ENCODE results near the gene GMPR2. TPM values are rescaled to one million over a fixed set of nuclear protein-coding genes. Genes with fewer than 3 reads are reported as not detected.

GMPR2 gene
- total and polyA plus RNA-seq, 2 of the 13 experiments (the other 11 are each of a cell fraction or from before 2014, with no cell fraction given): 210 to 273 TPM

- peak; percentile 90; the same call in 1 of the 2 replicates for TF ChIP-seq AFF4 (CRISPR knock-in tag; IDR thresholded peaks at IDR 0.05)
- TF ChIP-seq GTF2F1 (IDR thresholded peaks at IDR 0.05; ENCODE audit: low read length): no peak
- peak; percentile 97 for TF ChIP-seq TAF15 (IDR thresholded peaks at IDR 0.05; ENCODE audit: low read depth, low read length, poor library complexity, severe bottlenecking)
- peak; percentile 98 for TF ChIP-seq ZBTB34 (CRISPR knock-in tag; IDR thresholded peaks at IDR 0.05)
- peak; percentile 95 for TF ChIP-seq TP53 (CRISPR knock-in tag; conservative IDR thresholded peaks at IDR 0.05)
- TF ChIP-seq ZBTB20 (CRISPR knock-in tag; IDR thresholded peaks at IDR 0.05; ENCODE audit: borderline replicate concordance, low read depth): peak; percentile 98
- TF ChIP-seq POGZ (CRISPR knock-in tag; IDR thresholded peaks at IDR 0.05): peak; percentile 100
- no peak for TF ChIP-seq ZNF775 (CRISPR knock-in tag; IDR thresholded peaks at IDR 0.05; ENCODE audit: borderline replicate concordance)
- TF ChIP-seq ELF1 (CRISPR knock-in tag; IDR thresholded peaks at IDR 0.05): peak; percentile 87
- no peak for TF ChIP-seq PRPF4 (IDR thresholded peaks at IDR 0.05; ENCODE audit: low read depth, low read length, poor library complexity, severe bottlenecking)
- TF ChIP-seq SMAD3 (CRISPR knock-in tag; IDR thresholded peaks at IDR 0.05): no peak; the same call in none of the 2 replicates
- TF ChIP-seq HOXA5 (CRISPR knock-in tag; IDR thresholded peaks at IDR 0.05): peak; percentile 99
- peak; percentile 89 for TF ChIP-seq DZIP1 (CRISPR knock-in tag; IDR thresholded peaks at IDR 0.05)
- peak; percentile 100 for TF ChIP-seq MXD4 (CRISPR knock-in tag; IDR thresholded peaks at IDR 0.05)
- peak; percentile 87 for TF ChIP-seq FOXK1 (CRISPR knock-in tag; IDR thresholded peaks at IDR 0.05; ENCODE audit: borderline replicate concordance, low read depth)
- TF ChIP-seq PHF20 (CRISPR knock-in tag; IDR thresholded peaks at IDR 0.05): peak; percentile 99
- peak; percentile 99 for TF ChIP-seq KMT2B (CRISPR knock-in tag; IDR thresholded peaks at IDR 0.05)
- peak; percentile 88; the same call in 1 of the 2 replicates for TF ChIP-seq ZBTB42 (CRISPR knock-in tag; IDR thresholded peaks at IDR 0.05)
- peak; percentile 89; the same call in 1 of the 2 replicates for TF ChIP-seq ZNF484 (CRISPR knock-in tag; IDR thresholded peaks at IDR 0.05; ENCODE audit: borderline replicate concordance, low read depth)
- TF ChIP-seq NFKB2 (CRISPR knock-in tag; IDR thresholded peaks at IDR 0.05; ENCODE audit: borderline replicate concordance): peak; percentile 100
- peak; percentile 91 for TF ChIP-seq ZFY (CRISPR knock-in tag; IDR thresholded peaks at IDR 0.05)
- TF ChIP-seq FOXM1 (CRISPR knock-in tag; IDR thresholded peaks at IDR 0.05): peak; percentile 91
- TF ChIP-seq MTF2 (CRISPR knock-in tag; IDR thresholded peaks at IDR 0.05; ENCODE audit: borderline replicate concordance): peak; percentile 91
Observed at GRCh38 chr14:24271134-24271833, 38.6 kb downstream of the GMPR2 start, which contains the start of gene RABGGTA (continued).
